NOMO-1 treated with dmso at 0.1 percent for 144 hours (cell line): ENCODE measurements around the gene CENPP.

ENCODE experiments used
- DNase-seq: peaks from one replicate; lab custom pipeline; 2025; ENCODE audit not compliant: unreplicated experiment; lab: John Stamatoyannopoulos, UW

Gene CENPP

GRCh38 chr9:92422611-92423338 is 97.0 kb downstream of the CENPP start:
- no peak for DNase-seq

GRCh38 chr9:92423612-92424011 is 97.9 kb downstream of the CENPP start:
- DNase-seq: no peak

GRCh38 chr9:92424340-92424739 is 98.6 kb downstream of the CENPP start, which contains the start of gene OMD:
OMD (minus strand) TSS chr9:92424471; CDS start chr9:92417558, 6,913 bp downstream.
- DNase-seq: no peak

DNA sequence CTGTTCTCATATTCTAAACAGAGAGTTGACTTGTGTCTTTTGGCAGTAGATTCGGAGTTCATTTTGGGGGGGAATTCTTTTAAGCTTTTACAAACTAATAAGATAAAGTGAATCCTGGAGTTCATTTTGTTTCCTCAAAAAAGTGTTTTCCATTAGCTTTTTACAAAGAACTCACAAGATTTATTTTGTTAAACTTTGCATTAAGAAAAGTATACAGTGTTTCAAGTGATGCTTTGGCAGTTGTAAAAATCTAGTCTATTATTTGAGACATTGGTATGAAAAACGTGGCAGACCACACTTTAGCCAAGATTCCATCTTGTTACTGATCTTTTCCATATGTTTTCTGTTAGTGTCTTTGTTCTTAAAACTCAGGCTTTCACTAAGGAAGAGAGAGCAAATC is 99.7 kb downstream of the CENPP start:
- DNase-seq: no peak

DNA sequence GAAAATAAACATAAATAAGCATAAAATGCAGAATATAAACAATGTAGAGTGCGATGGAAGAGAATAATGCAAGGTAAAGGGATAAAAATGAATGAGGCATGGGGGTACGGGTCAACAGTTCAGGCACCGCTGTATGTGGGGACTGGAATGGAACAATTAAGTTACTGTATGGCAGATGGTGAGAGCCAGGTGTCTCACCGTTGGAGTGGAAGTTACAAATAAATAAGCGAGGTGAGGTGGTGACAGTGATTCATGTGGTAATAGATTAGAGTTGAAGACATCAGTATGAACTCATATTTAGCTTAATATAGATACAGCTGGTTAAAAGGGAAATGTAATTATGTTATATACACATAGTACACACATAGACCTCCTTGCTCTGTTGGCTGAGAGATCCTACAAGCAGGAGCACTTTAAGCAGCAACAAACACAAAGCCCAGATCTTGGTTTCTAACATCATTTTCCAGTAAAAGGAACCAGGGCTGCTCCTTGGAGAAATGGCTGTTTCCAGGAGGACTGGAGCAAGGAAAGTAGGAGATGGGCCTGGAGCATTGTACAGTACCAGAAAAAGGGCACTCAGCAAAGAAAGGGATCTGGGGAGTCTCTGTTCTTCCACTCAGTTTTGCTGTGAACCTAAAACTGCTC is 100.9 kb downstream of the CENPP start:
- no peak for DNase-seq

DNA sequence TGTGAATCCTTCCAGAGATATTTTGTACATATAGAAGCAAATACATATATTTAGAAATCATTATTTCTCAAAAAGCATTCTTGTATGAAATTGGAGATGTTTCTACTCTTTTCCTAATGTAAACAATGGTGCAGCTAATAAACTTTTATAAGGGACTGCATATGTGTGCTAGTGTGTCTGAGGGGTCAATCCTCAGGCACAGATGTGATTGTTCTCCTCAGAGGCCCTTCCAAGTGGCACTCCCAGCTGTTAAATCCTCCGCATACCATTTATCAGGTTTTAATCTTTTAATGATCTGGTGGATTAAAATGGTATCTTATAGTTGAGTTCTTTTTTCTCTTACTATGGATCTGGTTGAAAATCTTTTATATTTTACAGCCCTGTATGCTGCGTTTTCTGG is 104.1 kb downstream of the CENPP start:
- no peak for DNase-seq

DNA sequence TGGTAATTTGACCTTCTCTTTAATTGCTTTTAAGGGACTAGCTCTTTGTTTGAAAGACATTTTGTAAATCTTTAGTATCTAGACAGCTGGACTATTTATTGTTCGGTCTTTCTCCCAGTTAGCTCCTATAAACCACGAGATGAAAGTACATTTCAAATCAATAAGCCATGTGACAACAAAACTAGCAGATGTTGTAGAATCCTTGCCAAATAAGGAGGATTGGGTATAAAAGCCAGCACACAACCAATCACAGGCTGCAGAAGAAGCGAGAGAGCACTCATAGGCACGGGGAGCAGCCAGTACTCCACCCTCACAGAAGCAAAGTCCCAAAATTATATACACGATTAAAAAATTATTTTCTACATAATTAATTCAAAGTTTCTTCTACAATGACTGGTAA is 106.6 kb downstream of the CENPP start:
- no peak for DNase-seq

- DNase-seq: no peak
Measured at GRCh38 chr9:92432972-92433548, 107.3 kb downstream of the CENPP start.

GRCh38 chr9:92435263-92435662 is 109.5 kb downstream of the CENPP start:
- no peak for DNase-seq

GRCh38 chr9:92438900-92439526 is 113.3 kb downstream of the CENPP start:
- no peak for DNase-seq

GRCh38 chr9:92439921-92440750 is 114.4 kb downstream of the CENPP start:
- DNase-seq: no peak

GRCh38 chr9:92440751-92441046 is 114.9 kb downstream of the CENPP start:
- DNase-seq: no peak

DNA sequence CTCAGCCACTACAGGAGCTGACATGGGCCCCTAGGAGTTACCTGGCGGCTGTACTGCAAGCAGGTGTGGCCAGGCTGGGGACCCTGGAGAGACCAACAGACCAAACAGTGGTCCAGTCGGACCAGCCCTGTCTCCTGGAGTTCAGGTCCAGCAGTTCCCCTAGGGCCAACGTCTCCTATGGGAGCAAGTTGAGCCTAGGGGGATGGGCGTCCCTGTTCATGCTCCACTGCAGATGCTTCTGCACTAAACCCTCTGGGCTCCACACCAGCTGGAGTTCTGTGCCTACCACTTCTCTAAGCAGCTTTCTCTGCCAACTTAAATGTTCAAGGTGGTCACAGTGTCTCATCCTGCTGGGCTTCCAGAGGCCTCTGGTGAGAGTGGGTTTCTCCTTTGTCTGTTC is 119.1 kb downstream of the CENPP start:
- DNase-seq: no peak

DNA sequence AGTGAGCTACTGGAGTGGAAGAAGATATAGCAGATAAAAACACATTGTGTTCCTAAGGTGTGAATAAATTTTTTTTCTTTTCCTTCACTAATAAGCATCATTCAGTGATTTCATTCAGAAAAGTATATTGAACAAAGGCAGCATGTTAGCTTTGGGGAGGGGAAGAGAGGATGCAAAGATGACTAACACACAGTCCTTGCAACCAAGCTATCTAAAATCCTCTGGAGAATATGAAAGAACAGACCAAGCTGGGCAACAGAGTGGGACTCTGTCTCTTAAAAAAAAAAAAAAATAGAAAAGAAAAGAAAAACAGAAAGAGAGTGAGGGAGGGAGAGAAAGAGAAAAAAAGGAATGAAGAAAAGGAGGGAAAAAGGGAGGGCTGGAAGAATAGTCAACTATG is 120.8 kb downstream of the CENPP start:
- DNase-seq: no peak

GRCh38 chr9:92455217-92455616 is 129.5 kb downstream of the CENPP start:
- DNase-seq: no peak

DNA sequence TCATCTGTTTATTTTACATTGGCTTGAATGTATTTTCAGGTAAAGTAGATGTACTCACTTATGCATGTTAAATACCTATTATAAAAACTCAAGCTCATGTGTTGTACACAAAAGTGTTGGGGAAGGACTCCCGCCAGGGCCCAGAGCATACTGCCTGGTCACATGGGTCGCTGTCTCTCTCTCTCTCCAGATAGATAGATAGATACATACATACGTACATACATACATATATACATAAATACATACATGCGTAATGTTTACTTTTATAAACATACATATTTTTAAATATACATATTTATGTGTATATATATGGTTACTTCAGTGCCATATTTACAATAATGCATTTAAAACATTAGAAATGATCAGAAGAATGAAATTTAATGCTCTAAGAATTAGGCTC is 131.8 kb downstream of the CENPP start:
- DNase-seq: no peak

- no peak for DNase-seq
Measured at GRCh38 chr9:92463387-92463786, 137.6 kb downstream of the CENPP start.

- no peak for DNase-seq
Measured at GRCh38 chr9:92463984-92464383, 138.2 kb downstream of the CENPP start.

GRCh38 chr9:92467041-92467440 is 141.3 kb downstream of the CENPP start:
- DNase-seq: no peak

GRCh38 chr9:92467511-92467910 is 141.8 kb downstream of the CENPP start:
- no peak for DNase-seq

GRCh38 chr9:92468206-92468605 is 142.5 kb downstream of the CENPP start:
- DNase-seq: no peak
